GM19463 (cell line): ENCODE measurements around the gene GABRD.

ENCODE experiments used
- ATAC-seq: cut with Tn5 transposase; IDR thresholded peaks from one replicate; pipeline ENCODE4 v1.9.1; 2021; ENCODE audit warnings: mild to moderate bottlenecking, moderate library complexity; ENCODE audit not compliant: unreplicated experiment

The GABRD gene

GRCh38 chr1:2052054-2052679, 33.0 kb downstream of the GABRD start:
- no peak for ATAC-seq

GRCh38 chr1:2052756-2053155, 33.6 kb downstream of the GABRD start:
- no peak for ATAC-seq

- ATAC-seq, result no peak
These were observed 34.1 kb downstream of the GABRD start for GRCh38 chr1:2053217-2053616.

DNA sequence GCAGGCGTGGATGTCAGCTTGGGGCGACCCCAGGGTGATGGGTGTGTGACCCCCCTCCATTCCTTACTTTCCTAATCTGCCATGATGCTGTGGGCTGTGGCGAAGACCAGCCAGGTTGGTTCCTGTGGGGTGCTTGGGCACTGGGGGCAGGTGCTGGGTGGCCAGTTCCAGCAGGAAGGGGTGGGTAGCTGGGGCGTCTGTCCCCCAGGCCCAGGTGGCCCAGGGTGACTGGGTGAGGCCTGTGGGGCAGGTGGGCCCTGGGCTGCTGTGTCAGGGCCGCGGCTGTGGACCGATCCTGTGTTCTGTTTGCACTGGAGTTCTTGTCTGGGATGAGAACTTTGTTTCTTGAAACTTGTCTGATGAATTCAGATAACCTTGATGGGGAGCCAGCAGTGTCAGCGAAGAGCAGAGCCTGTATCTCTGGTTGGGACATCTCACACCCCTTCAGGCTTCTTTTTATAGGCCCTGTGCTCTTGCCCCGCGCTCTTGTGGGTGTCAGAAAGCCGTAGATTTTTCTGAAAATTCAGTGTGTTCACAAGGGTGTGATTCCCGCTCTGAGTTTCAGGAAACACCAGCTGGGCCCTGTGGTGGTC, 34.7 kb downstream of the GABRD start:
- ATAC-seq, result no peak

- ATAC-seq, result no peak
These were observed 35.4 kb downstream of the GABRD start for GRCh38 chr1:2054560-2054959.

GRCh38 chr1:2055911-2056575, 36.9 kb downstream of the GABRD start:
- no peak for ATAC-seq

- no peak for ATAC-seq
These were observed 37.9 kb downstream of the GABRD start for GRCh38 chr1:2056955-2057590.

DNA sequence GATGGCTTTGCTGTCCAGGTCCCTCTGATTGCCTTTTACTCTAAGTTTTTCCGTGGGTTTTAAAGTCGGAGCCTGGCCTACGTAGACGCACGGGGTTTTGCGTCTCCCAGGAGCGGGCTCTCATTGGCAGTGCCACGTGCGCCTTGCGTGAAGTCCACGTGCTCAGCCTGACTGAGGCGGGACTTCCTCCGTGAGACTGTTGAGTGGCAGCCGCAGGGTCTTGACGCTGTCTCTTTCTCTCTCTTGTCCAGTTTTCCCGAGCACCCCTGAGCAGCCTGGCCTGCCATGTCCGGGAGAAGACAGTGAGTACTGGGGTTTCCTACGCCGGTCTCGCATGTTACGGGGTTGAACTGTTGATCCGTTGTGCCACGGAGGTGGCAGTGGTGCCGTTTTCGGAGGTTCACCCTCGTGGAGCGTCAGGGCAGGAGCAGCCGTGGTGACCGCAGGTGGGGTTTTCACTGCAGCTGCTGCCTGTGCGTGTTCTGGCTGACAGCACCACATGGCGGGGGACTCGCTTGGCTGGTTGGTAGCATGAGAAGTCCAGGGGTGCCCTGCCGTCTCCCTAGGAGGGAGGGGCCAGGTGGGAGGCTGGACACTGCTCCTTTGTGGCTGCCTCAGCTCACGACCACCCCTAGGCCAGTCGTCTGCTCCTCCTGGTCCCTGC, 40.3 kb downstream of the GABRD start:
- ATAC-seq, result no peak

DNA sequence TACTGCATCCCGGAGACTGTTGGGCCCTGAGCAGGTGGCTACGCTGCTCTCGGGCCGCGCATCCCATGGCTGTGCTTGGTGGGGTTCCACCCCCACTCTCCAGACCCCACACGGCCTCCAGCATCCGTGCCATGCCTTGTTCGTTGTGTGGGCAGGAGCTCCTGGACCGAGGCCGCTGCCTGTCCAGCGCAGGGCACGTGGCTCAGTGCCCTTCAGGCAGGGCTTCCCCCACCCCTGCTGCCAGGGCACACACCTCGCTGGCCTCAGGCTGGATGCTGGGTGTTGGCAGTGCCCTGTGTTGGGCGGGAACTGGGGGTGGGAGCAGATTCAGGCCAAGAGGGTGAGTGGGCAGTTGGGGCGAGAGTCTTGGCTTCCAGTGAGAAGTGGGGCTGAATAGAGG, 40.9 kb downstream of the GABRD start:
- ATAC-seq, result no peak

- ATAC-seq, result no peak
These were observed 41.4 kb downstream of the GABRD start for GRCh38 chr1:2060535-2060934.

- no peak for ATAC-seq
These were observed 42.1 kb downstream of the GABRD start for GRCh38 chr1:2061065-2061778.

DNA sequence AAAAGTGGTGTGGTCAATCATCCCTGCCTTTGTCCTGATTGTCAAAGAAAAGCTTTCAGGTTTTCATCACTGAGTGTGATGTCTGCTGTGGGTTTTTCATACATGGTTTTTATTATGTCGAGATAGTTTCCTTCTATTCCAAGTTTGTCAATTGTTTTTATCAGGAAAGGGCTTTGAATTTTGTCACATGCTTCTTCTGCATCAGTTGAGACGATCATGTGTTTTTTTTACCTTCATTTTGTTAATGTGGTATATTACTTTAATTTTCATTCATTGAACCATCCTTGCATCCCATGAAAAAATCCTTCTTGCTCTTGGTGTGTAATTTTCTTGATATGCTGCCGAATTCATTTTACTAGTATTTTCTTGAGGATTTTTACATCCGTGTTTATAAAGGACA, 46.6 kb downstream of the GABRD start:
- no peak for ATAC-seq

DNA sequence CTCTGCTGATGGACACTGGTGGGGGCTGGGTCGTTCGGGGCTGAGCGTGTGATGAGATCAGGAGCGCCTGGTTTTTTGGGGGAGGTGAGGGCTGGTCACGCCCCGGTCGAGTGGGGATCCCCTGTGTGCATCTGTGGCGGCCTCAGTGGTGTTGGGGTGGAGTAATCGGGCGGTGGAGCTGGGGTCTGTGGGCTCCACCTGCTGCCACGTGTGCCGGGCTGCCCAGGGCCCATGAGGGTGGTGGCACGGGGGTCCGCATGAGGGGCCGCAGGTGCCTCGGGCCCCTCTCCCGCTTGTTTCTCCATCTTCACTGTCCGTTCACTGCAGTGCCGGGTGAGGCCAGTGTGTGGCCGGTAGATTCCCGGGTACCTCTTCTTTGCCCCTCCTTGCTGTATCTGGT, 48.2 kb downstream of the GABRD start:
- no peak for ATAC-seq

DNA sequence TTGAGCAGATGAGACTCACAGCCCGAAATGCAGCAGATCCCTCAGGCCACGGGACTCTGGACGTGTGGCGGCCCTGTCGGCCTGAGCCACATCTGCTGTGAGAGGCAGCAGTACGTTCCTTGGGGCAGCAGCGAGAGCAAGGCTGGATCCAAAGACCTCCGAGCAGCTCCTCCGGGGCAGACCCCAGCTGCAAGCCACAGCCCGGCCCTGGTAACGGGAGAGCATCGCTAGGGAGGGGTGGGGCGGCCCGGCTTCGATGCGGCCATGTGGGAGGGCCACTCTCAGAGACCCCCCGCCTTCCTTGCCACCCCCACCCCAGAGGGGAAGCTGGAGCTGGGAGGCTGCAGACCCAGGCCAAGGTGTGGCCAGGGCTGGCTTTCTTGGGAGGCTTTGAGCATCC, 48.8 kb downstream of the GABRD start:
- ATAC-seq, result no peak

- no peak for ATAC-seq
These were observed 49.8 kb downstream of the GABRD start for GRCh38 chr1:2068951-2069350.

DNA sequence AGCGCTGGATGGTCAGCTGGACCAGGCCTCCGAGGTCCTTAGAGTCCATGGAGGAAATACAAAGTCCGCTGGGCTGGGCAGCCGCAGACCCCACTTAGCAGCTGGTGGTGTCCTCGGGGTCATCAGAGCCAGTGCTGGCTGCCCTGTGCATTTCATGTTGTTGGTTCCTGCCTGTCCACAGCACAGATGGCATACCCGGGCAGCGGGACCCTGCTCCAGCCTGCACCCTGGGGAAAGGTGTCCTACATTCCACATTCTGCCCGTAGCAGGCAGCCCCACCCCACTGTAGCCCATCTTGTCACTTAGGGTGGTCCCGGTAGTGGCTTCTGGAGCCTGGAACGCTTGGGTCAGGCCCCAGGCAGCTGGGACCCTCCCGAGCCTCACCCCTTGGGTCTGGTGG, 50.9 kb downstream of the GABRD start:
- ATAC-seq, result no peak

- ATAC-seq, result no peak
These were observed 51.8 kb downstream of the GABRD start for GRCh38 chr1:2070800-2071530.

DNA sequence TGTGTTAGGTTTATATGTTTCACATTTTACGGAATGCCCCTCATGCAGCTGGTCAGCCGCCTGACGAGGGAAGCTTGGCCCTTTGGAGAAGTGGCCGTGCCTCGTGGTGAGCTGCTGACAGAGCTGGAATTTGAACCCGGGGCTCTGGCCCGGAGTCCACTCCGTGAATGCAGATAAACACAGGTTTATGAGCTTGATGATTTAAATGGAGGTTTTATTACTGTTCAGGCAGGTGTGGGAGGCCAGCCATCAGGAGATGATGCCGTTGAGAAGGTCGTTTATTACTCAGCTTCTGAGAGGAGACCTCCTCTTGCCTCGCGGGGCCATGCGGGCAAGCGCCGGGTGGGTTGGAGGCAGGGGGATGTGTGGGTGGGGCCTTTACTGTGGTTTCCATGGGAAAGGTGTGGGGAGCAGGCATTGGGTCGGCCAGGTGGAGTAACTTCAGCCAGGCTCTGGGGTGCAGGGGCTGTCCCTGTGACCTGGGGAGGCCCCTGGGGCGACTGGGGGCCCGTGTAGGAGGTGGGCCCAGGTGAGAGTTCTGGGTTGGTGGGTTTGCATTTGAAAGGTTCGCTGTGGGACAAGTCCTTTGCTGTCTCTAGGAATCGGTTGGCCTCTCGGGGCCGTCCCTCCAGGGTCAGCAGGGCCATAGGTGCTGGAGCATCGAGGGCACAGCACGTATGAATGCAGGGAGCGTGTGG, 53.1 kb downstream of the GABRD start:
- ATAC-seq, result no peak

DNA sequence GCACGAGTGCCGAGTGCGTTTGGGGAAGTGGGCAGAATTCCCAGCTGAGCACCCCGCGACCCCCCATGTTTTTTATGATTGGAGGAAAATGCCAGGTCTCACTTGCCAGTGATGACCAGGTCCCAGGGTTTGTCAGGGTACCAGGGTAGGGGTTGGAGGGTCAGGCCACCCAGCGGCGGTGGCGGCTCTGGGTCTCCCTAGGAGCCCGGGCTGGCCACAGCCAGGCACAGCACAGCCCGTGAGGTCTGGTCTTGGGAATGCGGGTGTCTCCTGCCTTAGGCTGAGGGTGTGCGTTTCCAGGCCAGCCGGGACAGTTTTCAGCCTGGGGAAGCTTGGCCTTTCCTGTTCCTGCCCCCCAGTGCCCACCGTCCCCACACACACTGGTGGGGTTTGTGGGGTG, 53.7 kb downstream of the GABRD start:
- no peak for ATAC-seq
